Measurements from ENCODE around the gene RABGGTB.
"Not testable (repeated sequence)": the region's sequence is repeated elsewhere in the genome, so short reads cannot be mapped to it uniquely, and the experiment has no call there.

The RABGGTB gene

GRCh38 chr1:75811211-75811981 is 25.3 kb downstream of the RABGGTB start:
- H3K9me2 ChIP-seq (replicated peaks; ENCODE audit: control insufficient read depth, low read length) = no peaks in the 10 kb centered on the region
- H3K27ac ChIP-seq (ENCODE audit: low read depth, low read length) = no peak overlapping the region
- H3K79me2 ChIP-seq (ENCODE audit: control insufficient read depth, low read length) = no peaks in the 10 kb centered on the region
- no peak overlapping the region for H3K4me3 ChIP-seq (ENCODE audit: low read length)
- TF ChIP-seq EZH2phosphoT487 (IDR thresholded peaks at IDR 0.05; ENCODE audit: borderline replicate concordance, low read length) (no peak), CTCF (IDR thresholded peaks at IDR 0.05; ENCODE audit: low read depth, low read length, poor library complexity, severe bottlenecking) (no peak)
- no peaks in the 10 kb centered on the region for H4K20me1 ChIP-seq (ENCODE audit: control insufficient read depth, insufficient read depth, low read depth, low read length)
- H3F3A ChIP-seq (ENCODE audit: control insufficient read depth, insufficient read depth) = no peaks in the 10 kb centered on the region
- no peaks in the 10 kb centered on the region for H3K9me3 ChIP-seq (ENCODE audit: control insufficient read depth, insufficient read depth, low read length)
- H3K27me3 ChIP-seq (ENCODE audit: control insufficient read depth, low read length) = no peaks in the 10 kb centered on the region
- H3K36me3 ChIP-seq (ENCODE audit: control insufficient read depth, low read length) = no peaks in the 10 kb centered on the region
- H3K4me1 ChIP-seq (ENCODE audit: control insufficient read depth, low read length) = no peaks in the 10 kb centered on the region
- H3K4me2 ChIP-seq (ENCODE audit: low read length) = no peak overlapping the region

DNA sequence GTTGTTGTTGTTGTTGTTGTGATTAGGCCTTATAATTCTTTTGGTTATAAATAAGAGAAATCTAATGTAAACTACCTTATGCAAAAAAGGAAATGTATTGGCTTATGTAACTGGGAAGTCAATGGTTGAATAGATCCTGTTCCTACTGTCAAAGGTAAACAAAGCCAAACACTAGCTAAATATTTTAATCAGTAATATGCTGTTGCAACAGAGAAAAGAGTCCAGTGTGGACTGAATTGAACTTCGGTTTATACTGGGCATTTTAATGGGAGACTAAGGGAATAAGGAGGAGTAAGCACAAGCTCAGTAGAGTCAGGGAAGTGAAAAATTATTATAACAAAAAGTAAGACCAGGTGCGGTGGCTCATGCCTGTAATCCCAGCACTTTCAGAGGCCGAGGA is 26.0 kb downstream of the RABGGTB start:
- no peaks in the 10 kb centered on the region for H3K27me3 ChIP-seq (ENCODE audit: control insufficient read depth, low read length)
- no peaks in the 10 kb centered on the region for H3K4me1 ChIP-seq (ENCODE audit: control insufficient read depth, low read length)
- no peaks in the 10 kb centered on the region for H4K20me1 ChIP-seq (ENCODE audit: control insufficient read depth, insufficient read depth, low read depth, low read length)
- no peak overlapping the region for H3K4me2 ChIP-seq (ENCODE audit: low read length)
- H3K27ac ChIP-seq (ENCODE audit: low read depth, low read length) = no peak overlapping the region
- no peaks in the 10 kb centered on the region for H3F3A ChIP-seq (ENCODE audit: control insufficient read depth, insufficient read depth)
- no peaks in the 10 kb centered on the region for H3K79me2 ChIP-seq (ENCODE audit: control insufficient read depth, low read length)
- no peaks in the 10 kb centered on the region for H3K36me3 ChIP-seq (ENCODE audit: control insufficient read depth, low read length)
- no peak for TF ChIP-seq EZH2phosphoT487 (IDR thresholded peaks at IDR 0.05; ENCODE audit: borderline replicate concordance, low read length)
- no peak overlapping the region for H3K4me3 ChIP-seq (ENCODE audit: low read length)
- no peaks in the 10 kb centered on the region for H3K9me2 ChIP-seq (replicated peaks; ENCODE audit: control insufficient read depth, low read length)
- H3K9me3 ChIP-seq (ENCODE audit: control insufficient read depth, insufficient read depth, low read length) = no peaks in the 10 kb centered on the region

DNA sequence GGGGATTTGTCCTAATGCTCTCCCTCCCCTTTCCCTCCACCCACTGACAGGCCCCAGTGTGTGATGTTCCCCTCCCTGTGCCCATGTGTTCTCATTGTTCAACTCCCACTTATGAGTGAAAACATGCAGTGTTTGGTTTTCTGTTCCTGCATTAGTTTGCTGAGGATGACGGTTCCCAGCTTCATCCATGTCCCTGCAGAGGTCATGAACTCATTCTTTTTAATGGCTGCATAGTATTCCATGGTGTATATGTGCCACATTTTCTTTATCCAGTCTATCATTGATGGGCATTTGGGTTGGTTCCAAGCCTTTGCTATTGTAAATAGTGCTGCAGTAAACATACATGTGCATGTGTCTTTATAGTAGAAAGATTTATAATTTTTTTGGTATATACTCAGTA is 37.5 kb downstream of the RABGGTB start:
- not testable (repeated sequence) for H3K27me3 ChIP-seq (ENCODE audit: control insufficient read depth, low read length); H3K4me1 ChIP-seq (ENCODE audit: control insufficient read depth, low read length); H4K20me1 ChIP-seq (ENCODE audit: control insufficient read depth, insufficient read depth, low read depth, low read length); H3F3A ChIP-seq (ENCODE audit: control insufficient read depth, insufficient read depth); H3K4me2 ChIP-seq (ENCODE audit: low read length); H3K36me3 ChIP-seq (ENCODE audit: control insufficient read depth, low read length); H3K27ac ChIP-seq (ENCODE audit: low read depth, low read length); H3K9me3 ChIP-seq (ENCODE audit: control insufficient read depth, insufficient read depth, low read length); H3K79me2 ChIP-seq (ENCODE audit: control insufficient read depth, low read length); H3K9me2 ChIP-seq (replicated peaks; ENCODE audit: control insufficient read depth, low read length); H3K4me3 ChIP-seq (ENCODE audit: low read length)

- H3K9me2 ChIP-seq (replicated peaks; ENCODE audit: control insufficient read depth, low read length) = no peaks in the 10 kb centered on the region
- H3K9me3 ChIP-seq (ENCODE audit: control insufficient read depth, insufficient read depth, low read length) = no peaks in the 10 kb centered on the region
- no peaks in the 10 kb centered on the region for H3K4me1 ChIP-seq (ENCODE audit: control insufficient read depth, low read length)
- 0 out of 2 replicates have a peak, but pooled peaks cover 2% of the 10 kb centered on the region for H3K27me3 ChIP-seq (ENCODE audit: control insufficient read depth, low read length)
- no peaks in the 10 kb centered on the region for H4K20me1 ChIP-seq (ENCODE audit: control insufficient read depth, insufficient read depth, low read depth, low read length)
- TF ChIP-seq CTCF (IDR thresholded peaks at IDR 0.05; ENCODE audit: low read depth, low read length, poor library complexity, severe bottlenecking) = no peak
- no peak for TF ChIP-seq EZH2phosphoT487 (IDR thresholded peaks at IDR 0.05; ENCODE audit: borderline replicate concordance, low read length)
- H3K27ac ChIP-seq (ENCODE audit: low read depth, low read length) = no peak overlapping the region
- H3K79me2 ChIP-seq (ENCODE audit: control insufficient read depth, low read length) = no peaks in the 10 kb centered on the region
- no peaks in the 10 kb centered on the region for H3F3A ChIP-seq (ENCODE audit: control insufficient read depth, insufficient read depth)
- H3K4me2 ChIP-seq (ENCODE audit: low read length) = no peak overlapping the region
- no peaks in the 10 kb centered on the region for H3K36me3 ChIP-seq (ENCODE audit: control insufficient read depth, low read length)
- H3K4me3 ChIP-seq (ENCODE audit: low read length) = no peak overlapping the region
Measured at GRCh38 chr1:75836528-75837100, 50.6 kb downstream of the RABGGTB start.
